KOPT-K1 (cell line): ENCODE results near the gene PDP2.

Experiments
- H3K27ac ChIP-seq: fragments of 200-600 bp; sonication (generic); 2 replicates; pipeline ENCODE4 v1.5.1; 2016; ENCODE audit warnings: antibody characterized with exemption, mild to moderate bottlenecking, low read depth, low read length; ENCODE audit not compliant: poor library complexity, severe bottlenecking
- H3K36me3 ChIP-seq: fragments of 200-600 bp; sonication (generic); 2 replicates; pipeline ENCODE4 v1.5.1; 2017; ENCODE audit warnings: antibody characterized with exemption, mild to moderate bottlenecking, low read length, moderate library complexity; ENCODE audit not compliant: insufficient read depth
- H3K9me3 ChIP-seq: fragments of 200-600 bp; sonication (generic); 2 replicates; pipeline ENCODE4 v1.5.1; 2017; ENCODE audit warnings: antibody characterized with exemption, low read length, mild to moderate bottlenecking; ENCODE audit not compliant: insufficient read depth, poor library complexity, severe bottlenecking

The PDP2 gene

GRCh38 chr16:66911801-66912200 is 31.5 kb downstream of the PDP2 start:
- H3K27ac ChIP-seq, result no peak overlapping the region
- no peaks in the 10 kb centered on the region for H3K36me3 ChIP-seq
- H3K9me3 ChIP-seq, result no peaks in the 10 kb centered on the region

GRCh38 chr16:66913081-66913480 is 32.8 kb downstream of the PDP2 start:
- Histone ChIP-seq H3K27ac (no peak overlapping the region), H3K36me3 (no peaks in the 10 kb centered on the region), H3K9me3 (no peaks in the 10 kb centered on the region)

GRCh38 chr16:66913711-66914110 is 33.4 kb downstream of the PDP2 start:
- H3K36me3 ChIP-seq, result no peaks in the 10 kb centered on the region
- no peaks in the 10 kb centered on the region for H3K9me3 ChIP-seq
- no peak overlapping the region for H3K27ac ChIP-seq

GRCh38 chr16:66914541-66914940 is 34.2 kb downstream of the PDP2 start:
- no peak overlapping the region for H3K27ac ChIP-seq
- H3K9me3 ChIP-seq, result no peaks in the 10 kb centered on the region
- H3K36me3 ChIP-seq, result no peaks in the 10 kb centered on the region

GRCh38 chr16:66915041-66915440 is 34.7 kb downstream of the PDP2 start:
- no peak overlapping the region for H3K27ac ChIP-seq
- no peaks in the 10 kb centered on the region for H3K36me3 ChIP-seq
- H3K9me3 ChIP-seq, result no peaks in the 10 kb centered on the region

- no peaks in the 10 kb centered on the region for H3K9me3 ChIP-seq
- H3K36me3 ChIP-seq, result no peaks in the 10 kb centered on the region
Observed at GRCh38 chr16:66916518-66916917, 36.2 kb downstream of the PDP2 start.

GRCh38 chr16:66917741-66918140 is 37.4 kb downstream of the PDP2 start:
- Histone ChIP-seq H3K9me3 (no peaks in the 10 kb centered on the region), H3K36me3 (no peaks in the 10 kb centered on the region), H3K27ac (no peak overlapping the region)

More at GRCh38 chr16:66916518-66916917, 36.2 kb downstream of the PDP2 start:
- H3K27ac ChIP-seq, result no peak overlapping the region

GRCh38 chr16:66918355-66918754 is 38.0 kb downstream of the PDP2 start:
- H3K9me3 ChIP-seq, result no peaks in the 10 kb centered on the region
- no peaks in the 10 kb centered on the region for H3K36me3 ChIP-seq
- H3K27ac ChIP-seq, result no peak overlapping the region

GRCh38 chr16:66918803-66919568 is 38.7 kb downstream of the PDP2 start, which contains the start of gene CDH16:
Gene CDH16, minus strand, starts transcription at chr16:66918885. Its CDS starts 820 bp downstream, at chr16:66918065.
- H3K36me3 ChIP-seq, result no peaks in the 10 kb centered on the region
- H3K9me3 ChIP-seq, result no peaks in the 10 kb centered on the region
- no peak within 1 kb of the TSS for H3K27ac ChIP-seq

- Histone ChIP-seq H3K27ac (no peak overlapping the region), H3K9me3 (no peaks in the 10 kb centered on the region), H3K36me3 (no peaks in the 10 kb centered on the region)
Observed at GRCh38 chr16:66919569-66920298, 39.4 kb downstream of the PDP2 start.

GRCh38 chr16:66920299-66920590 is 39.9 kb downstream of the PDP2 start:
- no peak overlapping the region for H3K27ac ChIP-seq
- H3K36me3 ChIP-seq, result no peaks in the 10 kb centered on the region
- H3K9me3 ChIP-seq, result no peaks in the 10 kb centered on the region

GRCh38 chr16:66920924-66921680 is 40.8 kb downstream of the PDP2 start:
- H3K9me3 ChIP-seq, result no peaks in the 10 kb centered on the region
- no peak overlapping the region for H3K27ac ChIP-seq
- no peaks in the 10 kb centered on the region for H3K36me3 ChIP-seq

GRCh38 chr16:66921729-66922450 is 41.6 kb downstream of the PDP2 start:
- Histone ChIP-seq H3K27ac (no peak overlapping the region), H3K36me3 (no peaks in the 10 kb centered on the region)

GRCh38 chr16:66923247-66923731 is 43.0 kb downstream of the PDP2 start:
- H3K36me3 ChIP-seq, result no peaks in the 10 kb centered on the region
- H3K27ac ChIP-seq, result no peak overlapping the region
- H3K9me3 ChIP-seq, result no peaks in the 10 kb centered on the region

More at GRCh38 chr16:66921729-66922450, 41.6 kb downstream of the PDP2 start:
- no peaks in the 10 kb centered on the region for H3K9me3 ChIP-seq
